Smooth muscle cell (in vitro differentiated cells): ENCODE data around the gene WFS1. TPM values are rescaled to one million over a fixed set of nuclear protein-coding genes. Genes with fewer than 3 reads are reported as not detected.

Experiments
- DNase-seq: peaks from one replicate; lab custom pipeline; 2025; ENCODE audit not compliant: unreplicated experiment; lab: John Stamatoyannopoulos, UW
- H2AFZ ChIP-seq: fragments of 200-600 bp; sonication (generic); 2 replicates; pipeline ENCODE4 v1.6.0; 2016; ENCODE audit warnings: antibody characterized with exemption, low read depth, mild to moderate bottlenecking
- H3F3A ChIP-seq: fragments of 200-600 bp; sonication (generic); 2 replicates; pipeline ENCODE4 v1.6.0; 2017; ENCODE audit warnings: antibody characterized with exemption, low read depth
- H3K27ac ChIP-seq: fragments of 200-600 bp; sonication (generic); 2 replicates; pipeline ENCODE4 v1.5.1; 2016; ENCODE audit warnings: low read depth, mild to moderate bottlenecking
- H3K27me3 ChIP-seq: fragments of 200-600 bp; sonication (generic); 2 replicates; pipeline ENCODE4 v1.6.1; 2016; ENCODE audit warnings: low read depth, mild to moderate bottlenecking
- H3K36me3 ChIP-seq: fragments of 200-600 bp; sonication (generic); 2 replicates; pipeline ENCODE4 v1.5.1; 2016; ENCODE audit warnings: low read depth
- H3K4me1 ChIP-seq: fragments of 200-600 bp; sonication (generic); 2 replicates; pipeline ENCODE4 v1.5.1; 2016; ENCODE audit warnings: low read depth
- H3K4me2 ChIP-seq: fragments of 200-600 bp; sonication (generic); 2 replicates; pipeline ENCODE4 v1.6.0; 2016; ENCODE audit warnings: mild to moderate bottlenecking
- H3K4me3 ChIP-seq: fragments of 200-600 bp; sonication (generic); 2 replicates; pipeline ENCODE4 v1.5.1; 2016; ENCODE audit warnings: mild to moderate bottlenecking
- H3K79me2 ChIP-seq: fragments of 200-600 bp; sonication (generic); 2 replicates; pipeline ENCODE4 v1.6.0; 2016; ENCODE audit warnings: low read depth, mild to moderate bottlenecking
- H3K9ac ChIP-seq: fragments of 200-600 bp; sonication (generic); 2 replicates; pipeline ENCODE4 v1.6.0; 2016; ENCODE audit warnings: low read depth
- H3K9me3 ChIP-seq: fragments of 200-600 bp; sonication (generic); replicated peaks from 2 replicates; pipeline ENCODE4 v1.5.1; 2016; ENCODE audit warnings: low read depth
- H4K20me1 ChIP-seq: fragments of 200-600 bp; sonication (generic); 2 replicates; pipeline ENCODE4 v1.6.0; 2016; ENCODE audit warnings: low read depth
- CTCF ChIP-seq: fragments of 200-600 bp; sonication (generic); IDR thresholded peaks from 2 replicates; pipeline ENCODE4 v1.5.1; 2017; ENCODE audit warnings: borderline replicate concordance, mild to moderate bottlenecking, antibody characterized with exemption; ENCODE audit not compliant: insufficient read depth, poor library complexity, severe bottlenecking
- WGBS: methylation state at CpG from one replicate; pipeline ENCODE4 v1.1.7; 2016; ENCODE audit warnings: low lambda C conversion rate; 5-methylcytosine and 5-hydroxymethylcytosine counted together
- polyA plus RNA-seq: library from polyadenylated mRNA; unstranded; fragments of >200 nt; fragmentation: Nextera tagmentation; extraction: Ambion mirVana; gene quantifications from 2 replicates; pipeline ENCODE4 v1.2.1, GENCODE V29; 2016
- total RNA-seq: library from RNA; depleted of rRNA; stranded (reverse); fragments of >200 nt; gene quantifications from 2 replicates; pipeline ENCODE4 v1.2.3, GENCODE V29; 2014

The WFS1 gene
- total and polyA plus RNA-seq, 2 experiments from 2014 or later: 28.6 to 30.2 TPM

GRCh38 chr4:6351246-6352000, 81.8 kb downstream of the WFS1 start:
- no peaks in the 10 kb centered on the region for H3K4me1 ChIP-seq
- H3K9me3 ChIP-seq: no peaks in the 10 kb centered on the region
- no peak overlapping the region for H3K27ac ChIP-seq
- no peak overlapping the region for H3K9ac ChIP-seq
- no peak for TF ChIP-seq CTCF
- H4K20me1 ChIP-seq: no peaks in the 10 kb centered on the region
- no peaks in the 10 kb centered on the region for H3K79me2 ChIP-seq
- H3K27me3 ChIP-seq: no peaks in the 10 kb centered on the region
- no peaks in the 10 kb centered on the region for H3K36me3 ChIP-seq
- no peak overlapping the region for H3K4me2 ChIP-seq
- no peak overlapping the region for H2AFZ ChIP-seq
- no peaks in the 10 kb centered on the region for H3F3A ChIP-seq
- no peak for DNase-seq
- H3K4me3 ChIP-seq: no peak overlapping the region
- WGBS: 98% methylated on average over 22 of the region's 22 CpGs

- no peak for DNase-seq
- 80% methylated on average over 13 of the region's 13 CpGs for WGBS
- TF ChIP-seq CTCF: no peak
Observed at GRCh38 chr4:6352031-6352692, 82.5 kb downstream of the WFS1 start.

More at GRCh38 chr4:6352031-6352692, 82.5 kb downstream of the WFS1 start:
- H3K27ac ChIP-seq: no peak overlapping the region
- no peak overlapping the region for H2AFZ ChIP-seq
- no peaks in the 10 kb centered on the region for H3K79me2 ChIP-seq
- no peaks in the 10 kb centered on the region for H4K20me1 ChIP-seq
- H3K4me2 ChIP-seq: no peak overlapping the region
- no peak overlapping the region for H3K4me3 ChIP-seq
- H3K9me3 ChIP-seq: no peaks in the 10 kb centered on the region
- no peaks in the 10 kb centered on the region for H3F3A ChIP-seq
- no peaks in the 10 kb centered on the region for H3K36me3 ChIP-seq
- H3K27me3 ChIP-seq: no peaks in the 10 kb centered on the region
- H3K9ac ChIP-seq: no peak overlapping the region
- H3K4me1 ChIP-seq: no peaks in the 10 kb centered on the region

Other genes with a start within 250 kb of the WFS1 start
- gene JAKMIP1, start 69.3 kb upstream of the WFS1 start, total RNA-seq: 0.45 TPM in 1 of 2 replicates, not detected in the other
- 0.07 and 0.64 TPM in 2 replicates for gene JAKMIP1, start 69.3 kb upstream of the WFS1 start, polyA plus RNA-seq
- gene PPP2R2C, start 202.8 kb downstream of the WFS1 start, total RNA-seq: 0.76 and 1.8 TPM in 2 replicates
- gene PPP2R2C, start 202.8 kb downstream of the WFS1 start, polyA plus RNA-seq: 0.54 and 0.76 TPM in 2 replicates